Endothelial cell of umbilical vein (primary cell): ENCODE measurements around the gene MCF2. TPM values are rescaled to one million over a fixed set of nuclear protein-coding genes. Genes with fewer than 3 reads are reported as not detected.

ENCODE experiments used
- BruUV-seq: library from RNA; stranded (reverse); fragments of 400-500 nt; replicated peaks from 2 replicates; lab custom pipeline; 2021; lab: Mats Ljungman, UMichigan
- CTCF ChIA-PET: fragments of 300-600, 350-600 bp; sonication (Branson Sonifier 250); formaldehyde crosslinking; loops from one replicate; lab custom pipeline; 2021; ENCODE audit warnings: antibody characterized with exemption, inconsistent platforms; lab: Charles Lee
- POLR2A ChIA-PET: fragments of 300-600, 350-600 bp; sonication (Branson Sonifier 250); formaldehyde crosslinking; loops from one replicate; lab custom pipeline; 2021; ENCODE audit warnings: antibody characterized with exemption, inconsistent platforms; lab: Charles Lee
- DNase-seq: peaks from one replicate; pipeline ENCODE4 v3.0.0-alpha.2; 2011; ENCODE audit warnings: low read depth, low spot score
- FAIRE-seq: peaks from 2 replicates; lab custom pipeline; 2011; peaks lifted over from hg19 to GRCh38; lab: Jason Lieb, UNC
- H2AFZ ChIP-seq: 2 replicates; pipeline ENCODE4 v1.6.0; 2012; ENCODE audit warnings: low read depth, low read length, control low read depth, inconsistent platforms
- H3K27ac ChIP-seq: 2 replicates; pipeline ENCODE4 v1.5.1; 2011; ENCODE audit warnings: low read depth, mild to moderate bottlenecking, control low read depth, low read length, moderate library complexity; ENCODE audit not compliant: insufficient read depth
- H3K27me3 ChIP-seq, 2 experiments: 2 replicates each; pipeline versions ENCODE4 v1.6.0 to v1.6.1; 2011; ENCODE audit warnings: low read length in 2 of 2, mixed read lengths in 1 of 2; ENCODE audit not compliant: control insufficient read depth in 2 of 2, insufficient read depth in 2 of 2
- H3K36me3 ChIP-seq, 2 experiments: 2 replicates in 1 of 2; 3 replicates in 1 of 2; pipeline ENCODE4 v1.5.1; 2011; ENCODE audit warnings: low read length in 2 of 2, mild to moderate bottlenecking in 1 of 2, moderate library complexity in 1 of 2; ENCODE audit not compliant: control insufficient read depth in 2 of 2, insufficient read depth in 2 of 2; ENCODE audit errors: extremely low read depth in 1 of 2
- H3K4me1 ChIP-seq: 3 replicates; pipeline ENCODE4 v1.5.1; 2011; ENCODE audit warnings: mild to moderate bottlenecking, low read length; ENCODE audit not compliant: control insufficient read depth, insufficient read depth; ENCODE audit errors: extremely low read depth
- H3K4me2 ChIP-seq: 2 replicates; pipeline ENCODE4 v1.6.1; 2011; ENCODE audit warnings: low read length, control low read depth, mixed read lengths; ENCODE audit not compliant: insufficient read depth
- H3K4me3 ChIP-seq, 3 experiments: fragments of 200-600 bp in 1 of 3; sonication (generic), shearing (Covaris generic) in 1 of 3; replicated peaks in 1 of 3; 2 replicates each; pipeline ENCODE4 v1.5.1; 2011 to 2016; ENCODE audit warnings: control low read depth in 3 of 3, low read length in 3 of 3, mild to moderate bottlenecking in 2 of 3, inconsistent platforms in 1 of 3, low read depth in 1 of 3, moderate library complexity in 1 of 3; ENCODE audit not compliant: insufficient read depth in 1 of 3
- H3K79me2 ChIP-seq: 2 replicates; pipeline ENCODE4 v1.6.0; 2012; ENCODE audit warnings: low read length, inconsistent platforms; ENCODE audit not compliant: control insufficient read depth, insufficient read depth
- H3K9ac ChIP-seq: replicated peaks from 2 replicates; pipeline ENCODE3; 2011; ENCODE audit warnings: low read length, control low read depth; ENCODE audit not compliant: insufficient read depth; ENCODE audit errors: extremely low read depth
- H3K9me1 ChIP-seq: replicated peaks from 3 replicates; pipeline ENCODE4 v1.6.0; 2011; ENCODE audit warnings: mild to moderate bottlenecking, low read length; ENCODE audit not compliant: control insufficient read depth, insufficient read depth; ENCODE audit errors: extremely low read depth
- H3K9me3 ChIP-seq: replicated peaks from 2 replicates; pipeline ENCODE4 v1.5.1; 2012; ENCODE audit warnings: low read length, inconsistent platforms; ENCODE audit not compliant: control insufficient read depth, insufficient read depth
- H4K20me1 ChIP-seq: replicated peaks from 2 replicates; pipeline ENCODE3; 2011; ENCODE audit warnings: mild to moderate bottlenecking, low read length; ENCODE audit not compliant: control insufficient read depth, insufficient read depth; ENCODE audit errors: extremely low read depth
- CTCF ChIP-seq, 2 donors: IDR thresholded peaks; 1 replicate in 1 of 2; 2 replicates in 1 of 2; pipeline ENCODE4 v1.5.1; 2011; ENCODE audit warnings: low read length in 2 of 2, mild to moderate bottlenecking in 2 of 2, moderate library complexity in 2 of 2, control low read depth in 1 of 2, inconsistent platforms in 1 of 2, low read depth in 1 of 2; ENCODE audit not compliant: insufficient read depth in 1 of 2; ENCODE audit errors: extremely low read depth in 1 of 2
- EZH2 ChIP-seq: IDR thresholded peaks from 2 replicates; pipeline ENCODE4 v1.6.1; 2012; ENCODE audit warnings: borderline replicate concordance, low read depth, mild to moderate bottlenecking, moderate library complexity, low read length, inconsistent platforms; ENCODE audit not compliant: severe bottlenecking
- FOS ChIP-seq: IDR thresholded peaks from 2 replicates; pipeline ENCODE4 v1.6.1; 2011; ENCODE audit warnings: mild to moderate bottlenecking, low read length, moderate library complexity, borderline replicate concordance; ENCODE audit not compliant: insufficient read depth
- GATA2 ChIP-seq: IDR thresholded peaks from 2 replicates; pipeline ENCODE4 v1.7.0; 2011; ENCODE audit warnings: low read depth, mild to moderate bottlenecking, moderate library complexity, mixed read lengths, low read length; ENCODE audit not compliant: insufficient read length, insufficient read depth
- JUN ChIP-seq: IDR thresholded peaks from 2 replicates; pipeline ENCODE4 v1.6.1; 2011; ENCODE audit warnings: borderline replicate concordance, low read depth; ENCODE audit not compliant: insufficient read length, insufficient read depth
- MYC ChIP-seq: IDR thresholded peaks from one replicate; pipeline ENCODE4 v1.6.1; 2011; ENCODE audit warnings: mild to moderate bottlenecking, low read depth, low read length
- POLR2A ChIP-seq: IDR thresholded peaks from 2 replicates; pipeline ENCODE4 v1.6.1; 2012; ENCODE audit warnings: low read depth, mild to moderate bottlenecking, control low read depth, low read length
- POLR2AphosphoS5 ChIP-seq: IDR thresholded peaks from 2 replicates; pipeline ENCODE4 v1.6.1; 2012; ENCODE audit warnings: low read depth, mild to moderate bottlenecking, control low read depth, low read length, moderate library complexity; ENCODE audit not compliant: insufficient read depth
- dilution Hi-C: fragments of 300-500 bp; cut with MboI; formaldehyde crosslinking; loops from one replicate; pipeline ENCODE4 v1.15.0; 2019; ENCODE audit warnings: low sequenced_read_pairs; ENCODE audit not compliant: extremely low pct_ligation_motif_present
- intact Hi-C: fragments of 100-400 bp; cut with micrococcal nuclease; formaldehyde crosslinking; loops from one replicate; pipeline ENCODE4 v1.10.0; 2022
- polyA plus RNA-seq, 4 experiments: library from polyadenylated mRNA; depleted of rRNA in 3 of 4; stranded (reverse) in 3 of 4; unstranded in 1 of 4; fragments of >200 nt; gene quantifications; 2 replicates each; pipeline versions ENCODE4 v1.2.1 to v1.2.3, GENCODE V29; 2011 to 2012; ENCODE audit warnings: missing spikeins in 1 of 4
- total RNA-seq: library from RNA; stranded (reverse); gene quantifications from 2 replicates; pipeline ENCODE4 v1.2.3, GENCODE V29; 2021
- TF ChIP-seq, protein P1 (sequence below): IDR thresholded peaks from 2 replicates; pipeline ENCODE4 v1.6.1; 2011; ENCODE audit not compliant: insufficient read depth, insufficient read length

The MCF2 gene
- total and polyA plus RNA-seq, 2 donors (not counting 3 experiments of a cell fraction or from before 2014, with no cell fraction given): 0.13 TPM; not detected in 1

- CTCF ChIA-PET: no interaction called here
These were observed 27.6 kb downstream of the MCF2 start for GRCh38 chrX:139680356-139680755.

More at GRCh38 chrX:139680356-139680755, 27.6 kb downstream of the MCF2 start:
- intact Hi-C loops: no loop called here
- no peak for DNase-seq
- Histone ChIP-seq H2AFZ (no peak overlapping the region), H3K9ac (no peak overlapping the region), H3K9me3 (no peaks in the 10 kb centered on the region), H3K36me3 (no peaks in the 10 kb centered on the region), H3K4me1 (no peaks in the 10 kb centered on the region), H3K9me1 (no peaks in the 10 kb centered on the region), H3K79me2 (no peaks in the 10 kb centered on the region), H3K27me3 (no peaks in the 10 kb centered on the region), H3K4me3 (no peak overlapping the region), H3K4me2 (no peak overlapping the region), H3K27ac (no peak overlapping the region), H4K20me1 (no peaks in the 10 kb centered on the region)
- dilution Hi-C loops: no loop called here
- FAIRE-seq: no peak
- POLR2A ChIA-PET: no interaction called here
- TF ChIP-seq CTCF (IDR thresholded peaks at IDR 0.05; ENCODE audit: extremely low read depth in 1 of 2, insufficient read depth in 1 of 2, low read depth in 1 of 2, low read length in 2 of 2): no peak
- TF ChIP-seq FOS: no peak
- no peak for TF ChIP-seq JUN
- no peak for TF ChIP-seq MYC
- TF ChIP-seq, protein P1, sequence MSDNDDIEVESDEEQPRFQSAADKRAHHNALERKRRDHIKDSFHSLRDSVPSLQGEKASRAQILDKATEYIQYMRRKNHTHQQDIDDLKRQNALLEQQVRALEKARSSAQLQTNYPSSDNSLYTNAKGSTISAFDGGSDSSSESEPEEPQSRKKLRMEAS: no peak
- no peak for TF ChIP-seq POLR2AphosphoS5
- TF ChIP-seq EZH2: no peak
- no peak for TF ChIP-seq POLR2A
- TF ChIP-seq GATA2: no peak
- BruUV-seq: no TSS peak
